NT2/D1 (cell line): ENCODE data around the gene PTPRN2.

ENCODE experiments used
- YY1 ChIP-seq: IDR thresholded peaks from 2 replicates; pipeline ENCODE4 v1.6.1; 2011; ENCODE audit not compliant: insufficient read length, insufficient read depth
- ZNF274 ChIP-seq: IDR thresholded peaks from 2 replicates; pipeline ENCODE4 v1.6.1; 2011; ENCODE audit warnings: mild to moderate bottlenecking, low read depth, low read length

DNA sequence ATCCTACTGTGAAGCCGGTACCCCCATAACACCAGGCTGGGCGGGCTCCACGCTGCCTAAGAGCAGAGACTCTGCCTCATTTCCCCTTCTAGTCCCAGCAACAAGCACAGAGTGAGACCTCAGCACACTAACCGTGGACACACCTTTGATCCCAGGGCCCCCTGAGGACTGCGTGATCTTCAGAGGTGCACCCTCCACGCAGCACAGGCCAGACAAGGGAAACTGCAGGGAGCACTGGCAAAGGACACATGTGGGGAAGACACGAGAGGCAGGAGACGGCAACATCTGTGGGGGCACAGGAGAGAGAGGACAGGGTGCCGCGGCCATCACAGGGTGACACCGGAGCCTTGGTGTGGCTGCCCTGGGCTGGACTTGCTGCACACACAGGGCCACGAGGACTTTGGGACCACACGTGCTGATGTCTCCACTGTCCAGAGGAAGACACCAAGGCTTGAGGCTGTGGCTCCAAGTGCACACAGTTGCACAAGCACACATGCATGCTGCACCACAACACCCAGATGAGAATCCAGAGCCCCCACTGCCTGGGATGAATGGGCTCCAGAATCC lies 128.8 kb downstream of the PTPRN2 start:
- TF ChIP-seq YY1 (no peak), ZNF274 (no peak)
